Panc1 (cell line): ENCODE data around the gene WWOX.

Experiments
- CTCF ChIP-seq: fragments of 450-650 bp; IDR thresholded peaks from 2 replicates; pipeline ENCODE4 v1.5.1; 2017; ENCODE audit warnings: mild to moderate bottlenecking
- POLR2AphosphoS5 ChIP-seq: IDR thresholded peaks from 2 replicates; pipeline ENCODE4 v1.6.1; 2012; ENCODE audit warnings: mild to moderate bottlenecking, low read depth, low read length, moderate library complexity
- SIN3A ChIP-seq: IDR thresholded peaks from 2 replicates; pipeline ENCODE4 v1.6.1; 2012; ENCODE audit warnings: low read depth, mild to moderate bottlenecking, low read length, moderate library complexity, borderline replicate concordance; ENCODE audit not compliant: insufficient read depth

GRCh38 chr16:78211020-78211599 lies 111.7 kb downstream of the WWOX start:
- TF ChIP-seq CTCF (no peak), SIN3A (no peak), POLR2AphosphoS5 (no peak)
